ENCODE measurements around the gene KRTAP12-1. TPM values are rescaled to one million over a fixed set of nuclear protein-coding genes. Genes with fewer than 3 reads are reported as not detected.

Gene KRTAP12-1
- total RNA-seq, 1 experiment from 2014 or later = 0.63 TPM

- peaks cover 75% of the 10 kb centered on the region for H3K4me1 Mint-ChIP-seq
These were observed 27.7 kb upstream of the KRTAP12-1 start for GRCh38 chr21:44709426-44710293.

GRCh38 chr21:44708866-44709425, 27.0 kb upstream of the KRTAP12-1 start:
- peaks cover 77% of the 10 kb centered on the region for H3K4me1 Mint-ChIP-seq
- ChIA-PET POLR2A (interaction anchor here (1.0 to 1.3 kb wide), 2 partner anchors 40 to 51 kb away, joined by 3 to 4 read pairs; no protein-coding TSS in a partner anchor), CTCF (interaction anchor here (1.3 to 3.7 kb wide), 7 partner anchors 10 to 199 kb away, joined by 3 to 21 read pairs (median 8); no protein-coding TSS in a partner anchor)
- peak overlapping the region; percentile 89; the same call in 1 of the 2 replicates for H3K27ac Mint-ChIP-seq
- DNase-seq (ENCODE audit: low spot score) (no peak), ATAC-seq (no peak)
- H3K4me3 Mint-ChIP-seq = peak overlapping the region; percentile 75
- H3K36me3 Mint-ChIP-seq = no peaks in the 10 kb centered on the region
- H3K9me3 Mint-ChIP-seq = no peaks in the 10 kb centered on the region
- peaks cover 82% of the 10 kb centered on the region for H3K27me3 Mint-ChIP-seq (ENCODE audit: low read depth)
- TF ChIP-seq ZBTB43 (CRISPR knock-in tag; IDR thresholded peaks at IDR 0.05) = no peak
- TF ChIP-seq E2F1 (CRISPR knock-in tag; IDR thresholded peaks at IDR 0.05) = no peak
- no peak for TF ChIP-seq FOXK1 (CRISPR knock-in tag; IDR thresholded peaks at IDR 0.05)
- TF ChIP-seq ZMAT4 (CRISPR knock-in tag; IDR thresholded peaks at IDR 0.05) = no peak
- no peak for TF ChIP-seq EMX1 (CRISPR knock-in tag; IDR thresholded peaks at IDR 0.05)
- TF ChIP-seq ZNF263 (CRISPR knock-in tag; IDR thresholded peaks at IDR 0.05; ENCODE audit: low read depth) = no peak
- no peak for TF ChIP-seq FOXP1 (CRISPR knock-in tag; IDR thresholded peaks at IDR 0.05; ENCODE audit: borderline replicate concordance)
- TF ChIP-seq GRHL2 (CRISPR knock-in tag; IDR thresholded peaks at IDR 0.05; ENCODE audit: insufficient replicate concordance, severe bottlenecking) = no peak
- no peak for TF ChIP-seq TP53 (CRISPR knock-in tag; IDR thresholded peaks at IDR 0.05)
- no peak for TF ChIP-seq ZNF671 (CRISPR knock-in tag; IDR thresholded peaks at IDR 0.05)
- no peak for TF ChIP-seq SMAD4 (CRISPR knock-in tag; IDR thresholded peaks at IDR 0.05)
- no peak for TF ChIP-seq ZNF512 (CRISPR knock-in tag; IDR thresholded peaks at IDR 0.05; ENCODE audit: borderline replicate concordance)
- no peak for TF ChIP-seq MXD4 (CRISPR knock-in tag; IDR thresholded peaks at IDR 0.05; ENCODE audit: borderline replicate concordance)
- TF ChIP-seq SMAD3 (CRISPR knock-in tag; IDR thresholded peaks at IDR 0.05; ENCODE audit: borderline replicate concordance) = no peak
- TF ChIP-seq USF2 (CRISPR knock-in tag; IDR thresholded peaks at IDR 0.05) = no peak

More at GRCh38 chr21:44709426-44710293, 27.7 kb upstream of the KRTAP12-1 start:
- Mint-ChIP-seq H3K4me3 (peak overlapping the region; percentile 63), H3K9me3 (no peaks in the 10 kb centered on the region), H3K27ac (peak overlapping the region; percentile 89; the same call in 1 of the 2 replicates), H3K27me3 (ENCODE audit: low read depth) (peaks cover 86% of the 10 kb centered on the region), H3K36me3 (no peaks in the 10 kb centered on the region)
- TF ChIP-seq NR2C2 (CRISPR knock-in tag; IDR thresholded peaks at IDR 0.05) (no peak), ZNF232 (CRISPR knock-in tag; IDR thresholded peaks at IDR 0.05) (no peak), ZNF532 (CRISPR knock-in tag; IDR thresholded peaks at IDR 0.05; ENCODE audit: borderline replicate concordance) (no peak), TEAD4 (CRISPR knock-in tag; IDR thresholded peaks at IDR 0.05) (no peak), CREB1 (CRISPR knock-in tag; IDR thresholded peaks at IDR 0.05) (no peak)
- ChIA-PET POLR2A (interaction anchor here (1.0 to 1.3 kb wide), 2 partner anchors 39 to 50 kb away, joined by 3 to 4 read pairs; no protein-coding TSS in a partner anchor), CTCF (interaction anchor here (0.8 to 3.7 kb wide), 11 partner anchors 8 to 219 kb away, joined by 3 to 21 read pairs (median 5); no protein-coding TSS in a partner anchor)
- DNase-seq (ENCODE audit: low spot score) (no peak), ATAC-seq (no peak)
